Epithelial cell of proximal tubule (primary cell): ENCODE data around the gene SKAP1. TPM values are rescaled to one million over a fixed set of nuclear protein-coding genes. Genes with fewer than 3 reads are reported as not detected.
A peak's percentile ranks its signal among the peaks of the same experiment; 100 is the strongest.

Experiments used
- DNase-seq: peaks from one replicate; pipeline ENCODE4 v3.0.0-alpha.2; 2011; ENCODE audit warnings: low read depth
- H3K4me3 ChIP-seq: 2 replicates; pipeline ENCODE4 v1.5.1; 2011; ENCODE audit warnings: low read depth, mild to moderate bottlenecking, low read length
- total RNA-seq: library from RNA; depleted of rRNA; stranded (reverse); fragments of >200 nt; gene quantifications from 2 replicates; pipeline ENCODE4 v1.2.3, GENCODE V29; 2015
- TF ChIP-seq, protein P1 (sequence below): conservative IDR thresholded peaks from 2 replicates; pipeline ENCODE4 v1.5.1; 2012; ENCODE audit warnings: low read depth, mild to moderate bottlenecking, low read length

SKAP1 gene
- total RNA-seq, 1 donor from 2014 or later, result 11.4 TPM

GRCh38 chr17:48155889-48156611 is 274.0 kb downstream of the SKAP1 start:
- TF ChIP-seq, protein P1, sequence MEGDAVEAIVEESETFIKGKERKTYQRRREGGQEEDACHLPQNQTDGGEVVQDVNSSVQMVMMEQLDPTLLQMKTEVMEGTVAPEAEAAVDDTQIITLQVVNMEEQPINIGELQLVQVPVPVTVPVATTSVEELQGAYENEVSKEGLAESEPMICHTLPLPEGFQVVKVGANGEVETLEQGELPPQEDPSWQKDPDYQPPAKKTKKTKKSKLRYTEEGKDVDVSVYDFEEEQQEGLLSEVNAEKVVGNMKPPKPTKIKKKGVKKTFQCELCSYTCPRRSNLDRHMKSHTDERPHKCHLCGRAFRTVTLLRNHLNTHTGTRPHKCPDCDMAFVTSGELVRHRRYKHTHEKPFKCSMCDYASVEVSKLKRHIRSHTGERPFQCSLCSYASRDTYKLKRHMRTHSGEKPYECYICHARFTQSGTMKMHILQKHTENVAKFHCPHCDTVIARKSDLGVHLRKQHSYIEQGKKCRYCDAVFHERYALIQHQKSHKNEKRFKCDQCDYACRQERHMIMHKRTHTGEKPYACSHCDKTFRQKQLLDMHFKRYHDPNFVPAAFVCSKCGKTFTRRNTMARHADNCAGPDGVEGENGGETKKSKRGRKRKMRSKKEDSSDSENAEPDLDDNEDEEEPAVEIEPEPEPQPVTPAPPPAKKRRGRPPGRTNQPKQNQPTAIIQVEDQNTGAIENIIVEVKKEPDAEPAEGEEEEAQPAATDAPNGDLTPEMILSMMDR, result no peak
- no peak overlapping the region for H3K4me3 ChIP-seq
- DNase-seq, result no peak

- DNase-seq, result peak; percentile 9
- TF ChIP-seq, protein P1, result peak; percentile 79
- H3K4me3 ChIP-seq, result no peak overlapping the region
These were observed 276.2 kb downstream of the SKAP1 start for GRCh38 chr17:48153691-48154358.

- TF ChIP-seq, protein P1, result no peak
- DNase-seq, result no peak
- no peak overlapping the region for H3K4me3 ChIP-seq
These were observed 277.7 kb downstream of the SKAP1 start for GRCh38 chr17:48152289-48152688.

GRCh38 chr17:48151220-48151619 is 278.8 kb downstream of the SKAP1 start:
- no peak overlapping the region for H3K4me3 ChIP-seq
- no peak for DNase-seq
- TF ChIP-seq, protein P1, result no peak

DNA sequence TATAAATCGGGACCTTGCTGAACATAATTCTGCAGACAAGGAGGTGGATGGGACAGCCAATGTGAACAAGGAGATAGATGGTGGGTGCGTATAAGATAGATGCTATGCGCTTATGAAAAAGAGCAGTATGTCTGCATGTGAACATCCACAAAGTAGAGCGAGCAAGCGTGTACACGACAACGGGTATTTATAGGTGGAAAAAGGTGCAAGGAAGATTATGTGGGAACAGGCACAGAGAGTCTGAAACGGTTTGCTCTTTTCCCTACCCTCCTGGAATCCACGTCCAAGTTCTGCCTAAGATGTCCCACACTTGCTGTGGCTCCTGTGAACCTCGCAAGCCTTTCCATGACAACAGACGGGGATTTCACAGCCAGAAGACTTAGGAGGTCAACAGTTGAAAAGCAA is 279.4 kb downstream of the SKAP1 start:
- DNase-seq, result no peak
- TF ChIP-seq, protein P1, result no peak
- H3K4me3 ChIP-seq, result no peak overlapping the region

GRCh38 chr17:48149787-48150463 is 280.1 kb downstream of the SKAP1 start:
- TF ChIP-seq, protein P1, result no peak
- DNase-seq, result no peak
- no peak overlapping the region for H3K4me3 ChIP-seq
